HG02970 (cell line): ENCODE measurements around the gene PCDHA1.

Experiments
- ATAC-seq: cut with Tn5 transposase; IDR thresholded peaks from one replicate; pipeline ENCODE4 v1.9.1; 2021; ENCODE audit warnings: mild to moderate bottlenecking, moderate library complexity, moderate number of reproducible peaks; ENCODE audit not compliant: unreplicated experiment, low FRiP score

The PCDHA1 gene

DNA sequence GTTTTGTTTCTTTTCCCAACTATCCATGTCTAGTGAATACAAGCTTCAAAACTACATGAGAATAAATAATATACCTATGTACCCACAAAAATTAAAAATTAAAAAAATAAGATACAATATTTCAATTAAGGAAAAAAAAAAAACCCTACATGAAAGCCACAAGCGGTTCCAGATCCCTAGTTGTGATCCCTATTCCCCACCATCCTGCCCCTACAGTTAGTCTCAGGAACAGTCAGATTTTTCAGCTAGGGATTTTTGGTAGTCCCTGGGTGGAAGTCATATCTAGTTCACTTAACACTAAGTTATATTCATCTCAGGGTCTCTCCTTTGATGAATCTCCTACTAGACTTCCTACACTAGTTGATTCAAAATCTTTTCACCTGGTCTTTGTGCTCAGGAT, 246.7 kb downstream of the PCDHA1 start:
- no peak for ATAC-seq

DNA sequence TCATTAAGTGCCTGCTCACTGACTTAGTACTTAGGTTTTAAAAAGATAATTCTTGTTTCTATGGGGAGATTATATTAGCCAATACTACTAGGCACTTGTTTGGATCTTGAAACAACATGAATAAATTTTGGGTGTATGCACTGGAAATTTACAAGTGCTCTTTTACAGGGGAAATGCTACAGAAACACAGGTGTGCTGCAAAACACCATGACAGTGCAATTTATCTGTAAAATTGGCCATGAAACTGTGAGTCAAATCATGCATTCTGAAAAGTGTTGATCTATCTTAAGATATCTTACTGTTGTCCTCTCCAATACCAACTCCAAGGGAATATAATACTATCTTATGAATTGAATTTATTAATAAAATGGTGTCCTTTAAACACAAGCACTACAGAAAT, 253.1 kb downstream of the PCDHA1 start:
- no peak for ATAC-seq

DNA sequence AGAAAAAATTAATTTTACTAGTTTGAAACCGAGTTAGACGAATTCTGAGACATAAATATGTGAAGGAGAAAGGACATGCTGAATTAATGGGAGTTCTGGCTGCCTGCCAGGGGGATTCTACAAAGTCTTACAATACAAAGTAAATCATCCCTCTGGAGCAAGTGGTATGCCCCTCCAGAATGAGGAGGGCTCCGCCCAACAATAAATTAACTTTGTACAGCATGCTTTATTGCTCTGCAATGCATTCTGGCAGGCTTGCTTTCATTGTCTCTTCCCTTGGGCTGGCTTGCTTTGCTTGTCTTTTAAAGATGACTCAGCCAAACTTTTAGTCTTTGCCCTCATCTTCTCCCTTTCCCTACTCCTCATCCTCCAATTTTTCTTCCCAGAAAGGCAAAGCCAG, 253.6 kb downstream of the PCDHA1 start:
- ATAC-seq: no peak

DNA sequence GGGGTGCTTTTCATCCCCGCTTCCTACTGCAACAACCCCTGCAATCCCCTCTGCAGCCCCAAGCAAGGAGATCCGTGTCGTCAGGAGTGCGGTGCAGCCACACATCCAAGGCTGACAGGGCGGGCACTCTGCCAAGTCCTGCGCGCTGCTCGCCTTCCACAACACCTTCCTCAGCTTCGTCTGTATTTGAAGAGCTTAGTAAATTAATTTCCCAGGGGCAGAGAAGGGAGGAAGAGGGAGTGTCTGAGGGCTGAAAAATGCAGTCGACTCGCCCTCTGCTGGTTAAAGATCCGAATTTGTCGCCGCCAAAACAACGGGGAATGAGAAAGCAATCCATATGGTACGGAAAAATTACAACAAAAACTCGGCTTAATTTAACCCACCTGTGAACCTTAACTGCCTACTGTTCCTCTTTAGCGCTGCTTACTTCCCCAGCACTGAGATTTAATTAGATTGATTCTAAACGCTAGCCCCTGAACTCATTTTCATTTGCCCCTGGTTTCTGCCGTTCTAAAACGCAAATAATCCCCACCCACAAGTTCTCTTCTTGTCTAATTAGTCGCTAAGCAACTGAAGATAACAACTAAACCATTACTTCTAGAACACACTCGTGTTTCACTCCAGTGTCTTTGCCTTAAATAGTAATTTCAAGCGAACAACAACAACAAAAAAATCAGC, 254.3 kb downstream of the PCDHA1 start:
- no peak for ATAC-seq

DNA sequence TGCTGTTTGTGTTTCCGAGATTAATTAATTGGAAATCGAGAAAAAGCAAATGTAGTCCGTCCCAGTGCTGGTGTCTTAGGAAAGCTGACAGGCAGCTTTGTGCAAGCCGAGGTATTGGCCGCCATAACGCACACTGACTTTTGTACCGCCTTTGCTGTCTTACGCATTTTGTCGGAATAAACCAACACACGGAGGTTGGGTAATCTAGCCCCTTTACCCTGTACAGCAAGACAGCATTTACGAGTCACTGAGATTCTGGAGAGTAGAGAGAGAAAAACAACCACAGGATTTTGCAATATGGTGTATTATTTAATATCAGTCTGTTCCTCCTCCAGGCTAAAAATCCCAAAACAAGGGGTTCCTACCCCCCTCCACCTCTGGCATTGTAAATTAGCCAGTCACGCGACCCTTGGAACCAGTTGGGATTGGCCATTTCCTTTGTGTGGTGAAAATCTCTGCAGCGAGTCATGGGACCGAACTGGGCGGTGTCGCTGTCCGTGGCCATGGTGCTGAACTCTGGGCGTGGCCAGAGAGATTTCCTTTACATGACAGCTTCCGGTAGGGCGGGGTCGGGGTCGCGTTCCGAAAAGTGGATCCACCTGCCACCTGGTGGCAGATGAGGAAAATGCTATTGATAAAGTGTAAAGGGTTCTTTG, 255.0 kb downstream of the PCDHA1 start:
- peak; percentile 88 for ATAC-seq

DNA sequence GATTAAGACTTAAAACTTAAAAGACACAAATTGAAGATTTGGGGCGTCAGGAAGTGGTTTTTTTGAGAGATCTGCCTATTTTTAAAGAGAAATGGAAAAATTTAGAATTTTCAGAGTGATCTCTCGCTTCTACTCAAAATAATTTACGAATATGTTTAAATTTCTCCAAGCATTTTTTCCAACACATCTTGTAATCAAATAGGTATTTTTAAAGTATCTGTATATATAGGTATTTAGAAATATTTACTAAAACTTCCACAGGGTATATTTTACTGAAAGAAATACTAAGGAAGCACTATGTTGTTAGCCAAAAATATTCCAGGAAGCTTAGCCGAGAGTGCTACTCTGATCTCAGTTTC, 255.5 kb downstream of the PCDHA1 start:
- ATAC-seq: no peak

DNA sequence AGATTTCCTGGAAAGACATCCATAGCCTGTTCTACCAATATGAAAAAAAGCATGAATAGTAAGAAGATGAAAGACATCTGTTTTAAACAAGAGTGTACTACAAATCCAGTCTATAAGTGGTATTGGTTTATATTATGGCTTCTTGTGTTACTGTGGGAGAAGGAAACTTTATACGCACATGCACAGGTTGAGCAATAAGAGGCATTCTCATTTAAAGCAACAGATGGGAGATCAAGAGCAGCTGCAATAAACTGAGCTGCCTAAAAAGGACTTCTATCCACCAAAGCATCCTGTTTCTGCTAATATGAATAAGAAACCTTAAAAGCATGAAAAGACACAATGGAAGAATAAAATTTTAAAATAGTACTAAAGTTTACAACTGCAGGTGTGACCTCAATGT, 256.6 kb downstream of the PCDHA1 start:
- ATAC-seq: no peak

DNA sequence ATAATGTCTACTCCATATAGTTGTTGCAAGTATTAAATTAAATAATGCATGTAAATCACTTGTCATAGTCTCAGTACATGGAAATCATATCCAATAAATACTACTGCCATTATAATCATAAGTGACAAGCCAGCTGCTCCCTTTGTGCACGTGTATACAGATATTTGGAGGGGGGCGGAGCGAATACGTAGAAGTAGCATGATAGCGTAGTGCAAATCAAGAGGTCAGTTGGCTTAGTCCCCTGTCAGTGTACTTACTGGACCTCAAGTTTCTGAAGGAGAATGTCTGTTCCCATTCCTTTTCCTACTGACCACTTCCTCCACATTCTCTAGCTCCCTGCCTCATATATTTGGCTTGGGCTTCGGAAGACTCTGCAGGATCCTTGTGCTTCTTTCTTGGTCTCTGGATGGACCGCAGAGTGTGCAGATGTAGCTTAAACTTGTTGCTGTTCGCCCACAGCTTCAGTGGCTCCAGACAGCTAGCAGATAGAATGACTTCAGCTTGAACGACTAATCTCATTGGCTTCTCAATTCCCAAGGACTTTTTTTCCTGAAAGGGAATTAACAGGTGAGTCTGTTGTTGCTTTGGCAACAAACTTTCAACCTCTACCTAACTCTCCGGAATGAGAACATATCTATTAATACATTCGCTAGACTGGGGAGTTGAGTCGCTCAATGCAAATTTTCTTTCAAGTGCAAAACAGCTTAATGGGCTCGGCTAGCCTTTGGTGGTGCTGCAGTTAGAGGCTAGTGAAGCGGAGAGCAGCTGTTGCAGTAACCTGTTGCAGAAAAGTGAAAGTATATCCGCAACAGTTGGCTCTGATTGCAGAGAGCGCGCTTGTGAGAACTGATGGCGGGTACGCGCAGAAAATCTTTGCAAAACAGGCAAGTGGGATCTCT, 264.9 kb downstream of the PCDHA1 start, which contains the start of gene PCDHB1:
TSS of gene PCDHB1 (plus strand) at position 753 of the 899 bp plus-strand sequence. CDS start at position 850, 97 bp downstream.
- ATAC-seq: no peak

DNA sequence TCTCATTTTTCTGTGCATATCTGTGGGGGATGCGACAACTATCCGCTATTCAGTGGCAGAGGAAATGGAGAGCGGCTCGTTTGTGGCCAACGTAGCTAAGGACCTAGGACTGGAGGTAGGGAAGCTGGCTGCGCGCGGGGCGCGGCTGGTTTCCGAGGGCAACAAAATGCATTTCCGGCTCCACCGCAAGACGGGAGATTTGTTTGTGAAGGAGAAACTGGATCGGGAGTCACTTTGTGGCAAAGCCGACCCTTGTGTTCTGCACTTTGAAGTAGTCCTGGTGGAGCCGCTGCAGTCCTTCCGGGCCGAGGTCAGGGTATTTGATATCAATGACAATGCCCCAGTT, 265.6 kb downstream of the PCDHA1 start:
- no peak for ATAC-seq
